ENCODE results near the gene KBTBD4.

The KBTBD4 gene
- 21.8 to 57.4 (median 38.9) reads per million in 9 experiments for total RNA-seq

DNA sequence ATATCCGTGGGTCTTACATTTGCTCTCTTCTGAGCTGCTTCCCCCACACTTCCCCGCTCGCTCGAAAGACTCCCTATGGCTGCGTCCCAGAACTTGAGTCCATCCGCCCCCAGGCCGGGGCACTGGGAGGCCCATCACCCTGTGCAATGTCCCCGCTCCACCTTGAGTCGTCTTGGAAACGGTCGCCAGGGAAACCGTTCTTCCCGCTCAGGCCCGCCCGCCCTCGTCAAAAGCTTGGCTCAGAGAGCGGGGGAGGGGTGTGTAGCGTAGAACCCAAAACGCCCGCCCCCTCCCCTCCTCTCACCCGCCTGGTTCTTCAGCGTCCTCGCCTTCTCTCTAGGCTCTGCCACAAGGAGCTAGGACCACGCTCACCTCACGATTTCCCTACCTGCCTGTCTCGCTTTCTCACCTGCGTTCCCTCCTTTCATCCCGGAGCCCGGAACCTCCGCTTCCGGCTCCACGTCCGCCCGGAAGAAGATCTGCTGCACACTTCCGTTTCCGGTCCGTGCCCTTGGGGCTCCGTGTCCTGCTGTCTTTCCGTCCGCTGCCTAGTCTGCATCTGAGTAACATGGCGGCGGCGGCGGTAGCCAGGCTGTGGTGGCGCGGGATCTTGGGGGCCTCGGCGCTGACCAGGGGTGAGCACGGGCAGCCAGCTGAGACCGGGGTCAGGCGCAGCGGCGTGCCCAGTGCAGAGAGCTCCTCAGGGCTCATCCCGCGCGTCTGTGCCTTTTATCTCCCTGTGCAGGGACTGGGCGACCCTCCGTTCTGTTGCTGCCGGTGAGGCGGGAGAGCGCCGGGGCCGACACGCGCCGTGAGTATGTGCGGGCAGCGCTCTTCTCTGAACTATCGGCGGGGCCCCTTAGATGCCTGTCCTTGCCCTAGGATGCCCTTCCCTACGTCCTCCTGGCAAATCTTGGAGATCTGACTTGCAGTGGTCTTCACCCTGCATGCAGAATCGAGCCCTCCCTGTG lies at the start of gene KBTBD4, which contains the start of gene NDUFS3:
TSS of gene KBTBD4 (minus strand) at position 447 of the 971 bp plus-strand sequence. CDS start at position 428, 19 bp downstream.
TSS of gene NDUFS3 (plus strand) at position 551 of the 971 bp plus-strand sequence. CDS start at position 569, 18 bp downstream.
- ATAC-seq (replicated peaks) (peak; percentile 95), DNase-seq (peak; percentile 87 to 92 (median 89))
- H3K4me1 Mint-ChIP-seq (ENCODE audit: low read depth in 2 of 2), result peaks cover 22 to 34% of the 10 kb centered on the region in 2 donors
- H3K9me3 Mint-ChIP-seq, result no peaks in the 10 kb centered on the region
- H3K4me3 Mint-ChIP-seq, result peak within 1 kb of the TSS; percentile 92 to 93
- no peaks in the 10 kb centered on the region for H3K27me3 Mint-ChIP-seq
- peak within 1 kb of the TSS; percentile 92 to 95 for H3K27ac Mint-ChIP-seq
- H3K36me3 Mint-ChIP-seq (ENCODE audit: insufficient read depth), result peaks cover 61% of the 10 kb centered on the region

- Mint-ChIP-seq H3K27ac (no peak overlapping the region), H3K9me3 (no peaks in the 10 kb centered on the region), H3K4me3 (no peak overlapping the region), H3K27me3 (no peaks in the 10 kb centered on the region), H3K4me1 (ENCODE audit: low read depth in 2 of 2) (no peaks in the 10 kb centered on the region), H3K36me3 (ENCODE audit: insufficient read depth) (peaks cover 88% of the 10 kb centered on the region)
- DNase-seq (no peak), ATAC-seq (replicated peaks) (no peak)
Observed at GRCh38 chr11:47628026-47628425, 49.3 kb upstream of the KBTBD4 start.

- Mint-ChIP-seq H3K36me3 (ENCODE audit: insufficient read depth) (peaks cover 73% of the 10 kb centered on the region), H3K9me3 (no peaks in the 10 kb centered on the region), H3K27ac (no peak overlapping the region), H3K27me3 (no peaks in the 10 kb centered on the region), H3K4me1 (ENCODE audit: low read depth in 2 of 2) (no peaks in the 10 kb centered on the region), H3K4me3 (no peak overlapping the region)
- DNase-seq, result no peak
- no peak for ATAC-seq (replicated peaks)
Observed at GRCh38 chr11:47626234-47626633, 47.5 kb upstream of the KBTBD4 start.

DNA sequence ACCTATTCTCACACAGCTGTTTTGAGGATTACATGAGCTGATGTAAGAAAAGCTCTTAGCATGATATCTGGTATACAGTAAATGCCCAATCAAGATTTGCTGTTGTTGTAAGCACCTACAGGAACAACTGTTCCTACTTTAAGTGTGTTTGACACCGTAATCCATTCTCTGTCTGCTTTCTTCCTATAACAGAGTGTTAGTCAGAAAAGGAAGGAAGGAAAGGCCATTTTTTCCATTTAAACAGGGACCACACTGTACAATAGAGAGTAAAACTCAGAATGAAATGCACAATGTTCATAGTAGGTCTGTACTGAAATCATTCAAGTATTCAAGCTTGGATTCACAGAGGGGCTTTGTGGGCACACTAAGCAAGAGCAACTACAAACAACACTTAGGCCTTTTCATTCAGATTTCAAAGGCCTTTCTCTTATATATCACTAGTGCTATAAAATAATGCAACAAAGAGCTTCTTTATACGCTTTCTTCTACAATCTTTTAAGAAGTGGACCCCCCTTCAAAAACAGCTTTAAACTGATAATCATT lies 42.1 kb upstream of the KBTBD4 start:
- ATAC-seq (replicated peaks), result no peak
- H3K9me3 Mint-ChIP-seq, result no peaks in the 10 kb centered on the region
- H3K27ac Mint-ChIP-seq, result no peak overlapping the region

GRCh38 chr11:47617417-47617809 lies 38.6 kb upstream of the KBTBD4 start:
- no peak overlapping the region for H3K27ac Mint-ChIP-seq
- no peak overlapping the region for H3K4me3 Mint-ChIP-seq
- no peak for DNase-seq
- H3K4me1 Mint-ChIP-seq (ENCODE audit: low read depth in 2 of 2), result peaks cover 0 to 4% of the 10 kb centered on the region in 2 donors
- no peaks in the 10 kb centered on the region for H3K9me3 Mint-ChIP-seq
- peaks cover 20% of the 10 kb centered on the region for H3K36me3 Mint-ChIP-seq (ENCODE audit: insufficient read depth)
- no peak for ATAC-seq (replicated peaks)
- H3K27me3 Mint-ChIP-seq, result no peaks in the 10 kb centered on the region

More for the DNA sequence above, 42.1 kb upstream of the KBTBD4 start:
- DNase-seq, result no peak
- peaks cover 0 to 2% of the 10 kb centered on the region in 2 donors for H3K4me1 Mint-ChIP-seq (ENCODE audit: low read depth in 2 of 2)
- no peaks in the 10 kb centered on the region for H3K27me3 Mint-ChIP-seq
- no peak overlapping the region for H3K4me3 Mint-ChIP-seq
- H3K36me3 Mint-ChIP-seq (ENCODE audit: insufficient read depth), result peaks cover 45% of the 10 kb centered on the region

- no peak overlapping the region for H3K27ac Mint-ChIP-seq
- no peak for ATAC-seq (replicated peaks)
- peaks cover 0 to 4% of the 10 kb centered on the region in 2 donors for H3K4me1 Mint-ChIP-seq (ENCODE audit: low read depth in 2 of 2)
- H3K4me3 Mint-ChIP-seq, result no peak overlapping the region
- no peaks in the 10 kb centered on the region for H3K27me3 Mint-ChIP-seq
- H3K9me3 Mint-ChIP-seq, result no peaks in the 10 kb centered on the region
- no peak for DNase-seq
- H3K36me3 Mint-ChIP-seq (ENCODE audit: insufficient read depth), result peaks cover 20% of the 10 kb centered on the region
Observed at GRCh38 chr11:47616726-47617416, 38.1 kb upstream of the KBTBD4 start.

DNA sequence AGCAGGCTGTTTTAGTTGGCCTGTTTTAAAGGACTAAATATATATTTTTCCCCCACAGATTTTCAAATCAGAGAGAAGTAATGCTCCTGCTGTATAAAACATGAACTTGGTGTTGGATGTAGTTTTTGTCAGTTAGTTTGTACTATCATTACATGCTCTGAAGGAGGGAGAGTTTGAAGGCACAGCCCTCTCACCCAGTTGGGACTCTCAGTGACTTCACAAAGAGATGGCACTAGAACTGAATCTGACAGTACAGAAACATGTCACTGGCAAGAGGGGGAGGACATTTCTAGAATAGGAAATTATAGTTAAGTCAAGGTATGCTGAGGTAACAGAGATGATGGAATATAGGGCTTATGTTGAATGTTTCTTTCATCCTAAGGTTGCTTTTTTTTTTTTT lies 36.5 kb upstream of the KBTBD4 start:
- Mint-ChIP-seq H3K9me3 (no peaks in the 10 kb centered on the region), H3K27me3 (no peaks in the 10 kb centered on the region), H3K27ac (no peak overlapping the region), H3K4me1 (ENCODE audit: low read depth in 2 of 2) (peaks cover 0 to 4% of the 10 kb centered on the region in 2 donors), H3K36me3 (ENCODE audit: insufficient read depth) (peaks cover 20% of the 10 kb centered on the region), H3K4me3 (no peak overlapping the region)
- DNase-seq (no peak), ATAC-seq (replicated peaks) (no peak)

- Mint-ChIP-seq H3K27me3 (no peaks in the 10 kb centered on the region), H3K4me1 (ENCODE audit: low read depth in 2 of 2) (peaks cover 3 to 4% of the 10 kb centered on the region in 2 donors), H3K9me3 (no peaks in the 10 kb centered on the region), H3K36me3 (ENCODE audit: insufficient read depth) (peaks cover 13% of the 10 kb centered on the region), H3K4me3 (no peak overlapping the region), H3K27ac (peak overlapping the region in 1 of 2 donors; percentile 14)
- ATAC-seq (replicated peaks) (no peak), DNase-seq (no peak)
Observed at GRCh38 chr11:47611348-47611794, 32.6 kb upstream of the KBTBD4 start.

GRCh38 chr11:47609675-47610074 lies 30.9 kb upstream of the KBTBD4 start:
- no peaks in the 10 kb centered on the region for H3K27me3 Mint-ChIP-seq
- DNase-seq (no peak), ATAC-seq (replicated peaks) (no peak)
- peak overlapping the region in 1 of 2 donors; percentile 78 for H3K27ac Mint-ChIP-seq
- H3K36me3 Mint-ChIP-seq (ENCODE audit: insufficient read depth), result peaks cover 8% of the 10 kb centered on the region
- H3K4me1 Mint-ChIP-seq (ENCODE audit: low read depth in 2 of 2), result peaks cover 0 to 3% of the 10 kb centered on the region in 2 donors
- H3K4me3 Mint-ChIP-seq, result no peak overlapping the region
- no peaks in the 10 kb centered on the region for H3K9me3 Mint-ChIP-seq

DNA sequence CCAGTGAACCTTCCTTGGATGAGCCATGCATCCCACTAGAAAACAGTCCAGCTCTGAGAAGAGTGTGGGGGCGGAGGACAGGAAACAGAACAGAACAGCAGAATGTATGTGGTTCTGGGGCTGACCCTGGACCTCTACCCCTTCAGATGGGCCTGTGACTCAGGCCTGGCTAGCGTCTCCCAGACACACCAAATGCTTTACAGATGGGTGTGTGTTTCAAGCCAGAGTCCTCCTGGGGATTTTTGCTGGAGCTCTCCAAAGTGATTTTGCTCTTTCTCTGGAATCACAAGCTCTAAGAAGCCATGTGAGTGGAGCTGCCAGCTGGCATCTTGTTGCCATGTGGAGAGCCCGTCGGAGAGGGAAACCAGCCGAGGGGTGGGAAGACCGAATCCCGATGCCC lies 28.6 kb upstream of the KBTBD4 start:
- DNase-seq (no peak), ATAC-seq (replicated peaks) (no peak)
- H3K4me1 Mint-ChIP-seq (ENCODE audit: low read depth in 2 of 2), result peaks cover 0 to 3% of the 10 kb centered on the region in 2 donors
- H3K36me3 Mint-ChIP-seq (ENCODE audit: insufficient read depth), result peaks cover 6% of the 10 kb centered on the region
- no peak overlapping the region for H3K4me3 Mint-ChIP-seq
- H3K27me3 Mint-ChIP-seq, result no peaks in the 10 kb centered on the region
- H3K27ac Mint-ChIP-seq, result no peak overlapping the region
- H3K9me3 Mint-ChIP-seq, result no peaks in the 10 kb centered on the region

DNA sequence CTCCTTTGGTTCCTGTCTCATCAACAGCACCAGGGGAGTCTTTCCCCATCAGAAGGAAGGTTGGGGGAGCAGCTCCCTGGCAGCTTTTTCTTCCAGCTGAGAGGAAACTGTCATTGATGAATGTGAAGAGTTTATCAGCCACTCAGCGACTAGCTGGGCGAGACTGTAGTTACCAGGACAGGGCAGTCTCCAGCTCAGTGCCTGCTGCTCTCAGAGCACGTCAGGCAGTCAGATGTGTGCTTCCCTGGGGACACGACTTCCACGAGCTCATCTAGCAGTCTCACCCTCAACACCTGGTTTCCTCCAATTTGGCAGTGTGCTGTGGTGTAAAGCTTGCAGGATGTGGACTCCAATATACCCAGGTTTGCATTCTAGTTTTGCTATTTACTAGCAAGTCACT lies 28.0 kb upstream of the KBTBD4 start:
- ATAC-seq (replicated peaks) (no peak), DNase-seq (no peak)
- H3K27ac Mint-ChIP-seq, result no peak overlapping the region
- peaks cover 0 to 3% of the 10 kb centered on the region in 2 donors for H3K4me1 Mint-ChIP-seq (ENCODE audit: low read depth in 2 of 2)
- H3K9me3 Mint-ChIP-seq, result no peaks in the 10 kb centered on the region
- H3K4me3 Mint-ChIP-seq, result no peak overlapping the region
- no peaks in the 10 kb centered on the region for H3K27me3 Mint-ChIP-seq
- H3K36me3 Mint-ChIP-seq (ENCODE audit: insufficient read depth), result peaks cover 6% of the 10 kb centered on the region

- Mint-ChIP-seq H3K27me3 (no peaks in the 10 kb centered on the region), H3K4me3 (no peak overlapping the region), H3K9me3 (no peaks in the 10 kb centered on the region), H3K36me3 (ENCODE audit: insufficient read depth) (peaks cover 6% of the 10 kb centered on the region), H3K4me1 (ENCODE audit: low read depth in 2 of 2) (peaks cover 0 to 3% of the 10 kb centered on the region in 2 donors), H3K27ac (no peak overlapping the region)
- ATAC-seq (replicated peaks), result no peak
- DNase-seq, result no peak
Observed at GRCh38 chr11:47605921-47606320, 27.2 kb upstream of the KBTBD4 start.

- Mint-ChIP-seq H3K27me3 (no peaks in the 10 kb centered on the region), H3K4me1 (ENCODE audit: low read depth in 2 of 2) (no peaks in the 10 kb centered on the region), H3K36me3 (ENCODE audit: insufficient read depth) (peaks cover 3% of the 10 kb centered on the region), H3K4me3 (no peak overlapping the region), H3K27ac (no peak overlapping the region), H3K9me3 (no peaks in the 10 kb centered on the region)
- DNase-seq (no peak), ATAC-seq (replicated peaks) (no peak)
Observed at GRCh38 chr11:47603295-47603694, 24.5 kb upstream of the KBTBD4 start.
